ENCODE results near the gene TCERG1L. TPM values are rescaled to one million over a fixed set of nuclear protein-coding genes. Genes with fewer than 3 reads are reported as not detected.

TCERG1L gene
- total and polyA plus RNA-seq, 2 experiments from 2014 or later = 0.47 to 0.73 TPM

GRCh38 chr10:131172433-131172832 lies 139.1 kb downstream of the TCERG1L start:
- no peak overlapping the region for H3K27ac ChIP-seq
- no peaks in the 10 kb centered on the region for H3K36me3 ChIP-seq (replicated peaks; ENCODE audit: insufficient read depth, low read depth)
- no peaks in the 10 kb centered on the region for H3K9me2 ChIP-seq (replicated peaks; ENCODE audit: insufficient read depth)
- 95% methylated on average over 14 of the region's 14 CpGs for WGBS (ENCODE audit: low lambda C conversion rate, missing lambda C conversion rate)
- no peak for DNase-seq (ENCODE audit: low spot score)
- no peaks in the 10 kb centered on the region for H3K79me2 ChIP-seq
- H3K27me3 ChIP-seq = no peaks in the 10 kb centered on the region
- H2AFZ ChIP-seq = no peak overlapping the region
- H4K20me1 ChIP-seq (ENCODE audit: insufficient read depth, poor library complexity, severe bottlenecking) = no peaks in the 10 kb centered on the region
- no peaks in the 10 kb centered on the region for H3K4me1 ChIP-seq (ENCODE audit: insufficient read depth)
- TF ChIP-seq CTCF (IDR thresholded peaks at IDR 0.05; ENCODE audit: poor library complexity) = no peak
- no peak for TF ChIP-seq EZH2 (IDR thresholded peaks at IDR 0.05; ENCODE audit: borderline replicate concordance)
- no peak for TF ChIP-seq EZH2phosphoT487 (IDR thresholded peaks at IDR 0.05; ENCODE audit: low read depth, severe bottlenecking, unreplicated experiment)
- no peak overlapping the region for H3K4me3 ChIP-seq
- H3K4me2 ChIP-seq = no peak overlapping the region
- H3K9me3 ChIP-seq (ENCODE audit: low read depth) = no peaks in the 10 kb centered on the region

GRCh38 chr10:131169146-131169545 lies 142.4 kb downstream of the TCERG1L start:
- Histone ChIP-seq H3K9me3 (ENCODE audit: low read depth) (no peaks in the 10 kb centered on the region), H3K4me2 (no peak overlapping the region), H4K20me1 (ENCODE audit: insufficient read depth, poor library complexity, severe bottlenecking) (no peaks in the 10 kb centered on the region), H2AFZ (no peak overlapping the region), H3K4me1 (ENCODE audit: insufficient read depth) (no peaks in the 10 kb centered on the region), H3K4me3 (no peak overlapping the region), H3K79me2 (no peaks in the 10 kb centered on the region), H3K9me2 (replicated peaks; ENCODE audit: insufficient read depth) (no peaks in the 10 kb centered on the region), H3K27ac (no peak overlapping the region), H3K27me3 (no peaks in the 10 kb centered on the region), H3K36me3 (replicated peaks; ENCODE audit: insufficient read depth, low read depth) (no peaks in the 10 kb centered on the region)
- TF ChIP-seq EZH2phosphoT487 (IDR thresholded peaks at IDR 0.05; ENCODE audit: low read depth, severe bottlenecking, unreplicated experiment) (no peak), EZH2 (IDR thresholded peaks at IDR 0.05; ENCODE audit: borderline replicate concordance) (no peak), CTCF (IDR thresholded peaks at IDR 0.05; ENCODE audit: poor library complexity) (no peak)
- no peak for DNase-seq (ENCODE audit: low spot score)
- 84% methylated on average over 7 of the region's 7 CpGs for WGBS (ENCODE audit: low lambda C conversion rate, missing lambda C conversion rate)

GRCh38 chr10:131168238-131168875 lies 143.2 kb downstream of the TCERG1L start:
- H3K4me3 ChIP-seq = no peak overlapping the region
- no peaks in the 10 kb centered on the region for H3K9me2 ChIP-seq (replicated peaks; ENCODE audit: insufficient read depth)
- H2AFZ ChIP-seq = no peak overlapping the region
- no peaks in the 10 kb centered on the region for H3K9me3 ChIP-seq (ENCODE audit: low read depth)
- H3K27ac ChIP-seq = no peak overlapping the region
- H3K4me2 ChIP-seq = no peak overlapping the region
- H3K27me3 ChIP-seq = no peaks in the 10 kb centered on the region
- H3K79me2 ChIP-seq = no peaks in the 10 kb centered on the region
- TF ChIP-seq EZH2 (IDR thresholded peaks at IDR 0.05; ENCODE audit: borderline replicate concordance) (no peak), CTCF (IDR thresholded peaks at IDR 0.05; ENCODE audit: poor library complexity) (no peak), EZH2phosphoT487 (IDR thresholded peaks at IDR 0.05; ENCODE audit: low read depth, severe bottlenecking, unreplicated experiment) (no peak)
- H4K20me1 ChIP-seq (ENCODE audit: insufficient read depth, poor library complexity, severe bottlenecking) = no peaks in the 10 kb centered on the region
- no peak for DNase-seq (ENCODE audit: low spot score)
- WGBS (ENCODE audit: low lambda C conversion rate, missing lambda C conversion rate) = 87% methylated on average over 17 of the region's 17 CpGs
- no peaks in the 10 kb centered on the region for H3K36me3 ChIP-seq (replicated peaks; ENCODE audit: insufficient read depth, low read depth)
- H3K4me1 ChIP-seq (ENCODE audit: insufficient read depth) = no peaks in the 10 kb centered on the region
